Measurements from ENCODE around the gene JAG2. TPM values are rescaled to one million over a fixed set of nuclear protein-coding genes. Genes with fewer than 3 reads are reported as not detected.

The JAG2 gene
- total RNA-seq, 4 donors from 2014 or later: 5.4 to 29.9 (median 6.6) TPM

GRCh38 chr14:105126126-105126980 is 42.2 kb downstream of the JAG2 start:
- TF ChIP-seq EP300 (IDR thresholded peaks at IDR 0.05; ENCODE audit: low read depth) (no peak), POLR2A (IDR thresholded peaks at IDR 0.05) (no peak), CTCF (IDR thresholded peaks at IDR 0.05) (no peak), POLR2AphosphoS5 (IDR thresholded peaks at IDR 0.05) (no peak)
- Histone ChIP-seq H3K4me3 (no peak overlapping the region), H3K27ac (no peak overlapping the region)

GRCh38 chr14:105124823-105125222 is 43.8 kb downstream of the JAG2 start:
- intact Hi-C loops (cut with DNase I; ENCODE audit: low total_unique reads): no loop called here
- no peak for DNase-seq
- H3K9me3 ChIP-seq: peaks cover 0 to 13% of the 10 kb centered on the region in 2 donors
- no peaks in the 10 kb centered on the region for H3K27me3 ChIP-seq
- H3K4me3 ChIP-seq: no peak overlapping the region
- TF ChIP-seq EP300 (IDR thresholded peaks at IDR 0.05; ENCODE audit: low read depth) (no peak), CTCF (IDR thresholded peaks at IDR 0.05) (no peak), POLR2A (IDR thresholded peaks at IDR 0.05) (no peak), POLR2AphosphoS5 (IDR thresholded peaks at IDR 0.05) (no peak)
- H3K4me1 ChIP-seq: peaks cover 0 to 5% (median 0%) of the 10 kb centered on the region in 4 donors
- WGBS, 2 donors (ENCODE audit: low coverage in 1 of 2): 59% methylated on average over 5 of the region's 5 CpGs; no CpG with 5 or more reads in 1 of the 2 donors
- no peaks in the 10 kb centered on the region for H3K36me3 ChIP-seq
- in situ Hi-C loops (cut with MboI; ENCODE audit: low pct_ligation_motif_present in 1 of 4, low pct_unique_long_range_greater_than_20kb in 1 of 4, low sequenced_read_pairs in 3 of 4): no loop called here
- peak overlapping the region in 2 of 4 donors; percentile 24 to 49 for H3K27ac ChIP-seq

More at GRCh38 chr14:105126126-105126980, 42.2 kb downstream of the JAG2 start:
- H3K9me3 ChIP-seq: peaks cover under 1 to 8% of the 10 kb centered on the region in 2 donors
- no peaks in the 10 kb centered on the region for H3K27me3 ChIP-seq
- H3K4me1 ChIP-seq: peaks cover 0 to 5% (median 0%) of the 10 kb centered on the region in 4 donors
- H3K36me3 ChIP-seq: no peaks in the 10 kb centered on the region
- intact Hi-C loops (cut with DNase I; ENCODE audit: low total_unique reads) (no loop called here), in situ Hi-C loops (cut with MboI; ENCODE audit: low pct_ligation_motif_present in 1 of 4, low pct_unique_long_range_greater_than_20kb in 1 of 4, low sequenced_read_pairs in 3 of 4) (no loop called here)
- no peak for DNase-seq
- WGBS, 2 donors (ENCODE audit: low coverage in 1 of 2): 73 to 74% methylated on average over 11 to 22 of the region's 22 CpGs

GRCh38 chr14:105123981-105124765 is 44.4 kb downstream of the JAG2 start:
- H3K27ac ChIP-seq: peak overlapping the region in 2 of 4 donors; percentile 24 to 61
- H3K27me3 ChIP-seq: no peaks in the 10 kb centered on the region
- in situ Hi-C loops (cut with MboI; ENCODE audit: low pct_ligation_motif_present in 1 of 4, low pct_unique_long_range_greater_than_20kb in 1 of 4, low sequenced_read_pairs in 3 of 4) (no loop called here), intact Hi-C loops (cut with DNase I; ENCODE audit: low total_unique reads) (no loop called here)
- peaks cover 0 to 5% (median 0%) of the 10 kb centered on the region in 4 donors for H3K4me1 ChIP-seq
- peaks cover 0 to 13% of the 10 kb centered on the region in 2 donors for H3K9me3 ChIP-seq
- WGBS, 2 donors (ENCODE audit: low coverage in 1 of 2): 42 to 91% methylated on average over 6 to 17 of the region's 17 CpGs
- peak; percentile 50 for TF ChIP-seq POLR2A (IDR thresholded peaks at IDR 0.05)
- TF ChIP-seq CTCF (IDR thresholded peaks at IDR 0.05): no peak
- peak in 1 of 3 donors; percentile 33 for TF ChIP-seq POLR2AphosphoS5 (IDR thresholded peaks at IDR 0.05)
- H3K36me3 ChIP-seq: no peaks in the 10 kb centered on the region
- peak; percentile 21 for DNase-seq
- H3K4me3 ChIP-seq: no peak overlapping the region

GRCh38 chr14:105123064-105123665 is 45.4 kb downstream of the JAG2 start:
- no peak overlapping the region for H3K4me3 ChIP-seq
- TF ChIP-seq EP300 (IDR thresholded peaks at IDR 0.05; ENCODE audit: low read depth) (no peak), CTCF (IDR thresholded peaks at IDR 0.05) (no peak), POLR2AphosphoS5 (IDR thresholded peaks at IDR 0.05) (no peak), POLR2A (IDR thresholded peaks at IDR 0.05) (no peak)
- H3K36me3 ChIP-seq: no peaks in the 10 kb centered on the region
- peak overlapping the region in 1 of 4 donors; percentile 61 for H3K27ac ChIP-seq
- WGBS, 2 donors (ENCODE audit: low coverage in 1 of 2): 63 to 71% methylated on average over 3 to 5 of the region's 5 CpGs
- peaks cover 0 to 9% (median 0%) of the 10 kb centered on the region in 4 donors for H3K4me1 ChIP-seq
- intact Hi-C loops (cut with DNase I; ENCODE audit: low total_unique reads) (no loop called here), in situ Hi-C loops (cut with MboI; ENCODE audit: low pct_ligation_motif_present in 1 of 4, low pct_unique_long_range_greater_than_20kb in 1 of 4, low sequenced_read_pairs in 3 of 4) (no loop called here)
- no peak for DNase-seq
- no peaks in the 10 kb centered on the region for H3K27me3 ChIP-seq
- H3K9me3 ChIP-seq: peaks cover 0 to 13% of the 10 kb centered on the region in 2 donors
